Breast epithelium (tissue), 4 donors: ENCODE results near the gene KLF1. TPM values are rescaled to one million over a fixed set of nuclear protein-coding genes. Genes with fewer than 3 reads are reported as not detected.

Source experiments
- DNase-seq, 2 donors: peaks; one replicate each; pipeline ENCODE4 v3.0.0-alpha.2; 2019; ENCODE audit warnings: low spot score in 2 of 2
- H3K27ac ChIP-seq, 2 donors: fragments of 200-600 bp; sonication (generic) in 1 of 2; one replicate each; pipeline ENCODE4 v1.5.1; 2016 to 2019; ENCODE audit warnings: mild to moderate bottlenecking in 1 of 2
- H3K27me3 ChIP-seq, 2 donors: fragments of 200-600 bp; sonication (generic) in 1 of 2; one replicate each; pipeline versions ENCODE4 v1.5.1 to v1.6.0; 2017 to 2019; ENCODE audit warnings: control low read depth in 1 of 2, mild to moderate bottlenecking in 1 of 2
- H3K36me3 ChIP-seq: fragments of 200-600 bp; one replicate; pipeline ENCODE4 v1.5.1; 2019
- H3K4me1 ChIP-seq, 2 donors: fragments of 200-600 bp; sonication (generic); one replicate each; pipeline ENCODE4 v1.5.1; 2016 to 2019; ENCODE audit warnings: control low read depth in 1 of 2
- H3K4me3 ChIP-seq, 3 donors: fragments of 200-600 bp; sonication (generic); 1 replicate in 2 of 3; 2 replicates in 1 of 3; pipeline ENCODE4 v1.5.1; 2016 to 2019; ENCODE audit warnings: mild to moderate bottlenecking in 3 of 3, moderate library complexity in 2 of 3
- H3K9me3 ChIP-seq, 2 donors: fragments of 200-600 bp; sonication (generic) in 1 of 2; one replicate each; pipeline ENCODE4 v1.5.1; 2016 to 2019; ENCODE audit warnings: control low read depth in 1 of 2
- CTCF ChIP-seq, 3 donors: fragments of 450-650 bp; IDR thresholded peaks; one replicate each; pipeline ENCODE4 v1.5.1; 2016 to 2017; ENCODE audit warnings: antibody characterized with exemption in 3 of 3, mild to moderate bottlenecking in 3 of 3, moderate library complexity in 3 of 3
- POLR2A ChIP-seq: fragments of 450-650 bp; IDR thresholded peaks from one replicate; pipeline ENCODE4 v1.6.1; 2016; ENCODE audit warnings: antibody characterized with exemption, mild to moderate bottlenecking, moderate library complexity
- POLR2AphosphoS5 ChIP-seq, 3 donors: sonication (generic); formaldehyde crosslinking; IDR thresholded peaks; one replicate each; pipeline ENCODE4 v1.6.1; 2017; ENCODE audit warnings: antibody characterized with exemption in 3 of 3
- intact Hi-C: fragments of 100-400 bp; cut with DNase I; formaldehyde crosslinking; loops from one replicate; pipeline ENCODE4 v1.15.1; 2023; ENCODE audit warnings: low total_unique reads
- total RNA-seq, 3 donors: library from RNA; depleted of rRNA; stranded (reverse); fragments of >200 nt; gene quantifications; one replicate each; pipeline ENCODE4 v1.1.0, GENCODE V29; 2016

KLF1 gene
- total RNA-seq, 3 donors from 2014 or later = not detected

DNA sequence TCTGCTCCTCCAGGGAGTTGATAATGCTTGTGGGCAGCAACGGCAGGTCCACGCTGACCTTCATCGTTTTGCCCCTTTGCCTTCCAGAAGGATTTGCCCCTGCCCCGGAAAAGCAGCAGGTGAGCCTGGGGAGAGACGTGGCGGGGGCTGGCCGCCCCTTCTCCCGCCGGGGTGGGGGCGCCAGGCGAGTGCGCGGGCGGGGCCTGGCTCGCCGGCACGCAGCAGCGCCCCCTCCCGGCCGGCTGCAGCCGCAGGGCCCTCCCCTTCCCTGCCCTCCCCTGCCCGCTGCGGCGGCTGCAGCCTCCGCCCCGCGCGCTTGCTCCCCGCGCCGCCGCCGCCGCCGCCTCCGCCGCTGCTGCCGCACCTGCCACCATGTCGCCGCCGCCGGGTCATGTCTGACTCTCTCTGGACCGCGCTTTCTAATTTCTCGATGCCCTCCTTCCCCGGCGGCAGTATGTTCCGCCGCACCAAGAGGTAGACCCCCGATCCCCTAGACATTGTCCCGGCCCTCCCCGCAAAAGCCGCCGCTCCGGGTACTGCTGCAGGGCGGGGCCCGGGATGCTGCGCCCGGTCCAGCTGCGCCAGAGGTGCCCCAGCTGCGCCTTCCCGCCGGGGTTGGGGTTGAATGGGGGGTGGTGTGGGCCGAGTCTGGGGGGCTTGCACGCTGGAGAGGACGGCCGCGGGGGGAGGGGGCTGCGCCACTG lies 48.7 kb downstream of the KLF1 start, which contains the start of gene MAST1:
TSS of gene MAST1 (plus strand) at position 334 of the 704 bp plus-strand sequence. CDS start at position 392, 58 bp downstream.
- H3K27ac ChIP-seq = no peak within 1 kb of the TSS
- peak within 1 kb of the TSS in 2 of 3 donors; percentile 35 to 57 for H3K4me3 ChIP-seq
- H3K4me1 ChIP-seq = peaks cover 9 to 10% of the 10 kb centered on the region in 2 donors
- no peaks in the 10 kb centered on the region for H3K9me3 ChIP-seq
- no peaks in the 10 kb centered on the region for H3K36me3 ChIP-seq
- DNase-seq = no peak
- peaks cover 21 to 95% of the 10 kb centered on the region in 2 donors for H3K27me3 ChIP-seq
- peak in 1 of 3 donors; percentile 32 for TF ChIP-seq CTCF (IDR thresholded peaks at IDR 0.05)
- TF ChIP-seq POLR2A = no peak
- intact Hi-C loops = no loop called here

DNA sequence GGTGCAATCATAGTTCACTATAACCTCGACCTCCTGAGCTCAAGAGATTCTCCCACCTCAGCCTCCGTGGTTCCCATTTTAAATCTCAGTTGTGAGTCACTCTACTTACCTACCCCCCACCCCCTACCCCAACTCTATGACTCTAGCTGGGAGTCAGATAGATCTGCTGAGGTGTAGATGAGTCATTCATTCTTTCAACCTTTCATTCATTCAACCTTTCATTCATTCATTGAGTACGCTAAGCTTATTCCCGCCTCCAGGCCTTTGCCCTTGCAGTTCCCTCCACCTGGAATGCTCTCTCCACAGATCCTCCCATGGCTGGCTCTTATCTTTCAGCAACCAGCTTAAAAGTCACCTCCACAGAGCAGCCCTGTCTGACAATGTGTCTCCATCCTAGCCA lies 49.8 kb downstream of the KLF1 start:
- no peak for DNase-seq
- H3K36me3 ChIP-seq = no peaks in the 10 kb centered on the region
- intact Hi-C loops = no loop called here
- H3K4me1 ChIP-seq = peaks cover 10% of the 10 kb centered on the region in 2 donors
- no peak overlapping the region for H3K27ac ChIP-seq
- no peak overlapping the region for H3K4me3 ChIP-seq
- H3K27me3 ChIP-seq = peaks cover 21 to 95% of the 10 kb centered on the region in 2 donors
- H3K9me3 ChIP-seq = no peaks in the 10 kb centered on the region
- no peak for TF ChIP-seq CTCF (IDR thresholded peaks at IDR 0.05)
- TF ChIP-seq POLR2A = no peak
- TF ChIP-seq POLR2AphosphoS5 (IDR thresholded peaks at IDR 0.05) = no peak

GRCh38 chr19:12836529-12836863 lies 50.5 kb downstream of the KLF1 start:
- no peak overlapping the region for H3K27ac ChIP-seq
- no peak for TF ChIP-seq POLR2AphosphoS5 (IDR thresholded peaks at IDR 0.05)
- H3K9me3 ChIP-seq = no peaks in the 10 kb centered on the region
- H3K27me3 ChIP-seq = peaks cover 21 to 96% of the 10 kb centered on the region in 2 donors
- peaks cover 10% of the 10 kb centered on the region in 2 donors for H3K4me1 ChIP-seq
- H3K36me3 ChIP-seq = no peaks in the 10 kb centered on the region
- no peak overlapping the region for H3K4me3 ChIP-seq
- no peak for DNase-seq
- intact Hi-C loops = no loop called here

GRCh38 chr19:12834976-12835757 lies 51.8 kb downstream of the KLF1 start:
- H3K4me1 ChIP-seq = peaks cover 10% of the 10 kb centered on the region in 2 donors
- H3K36me3 ChIP-seq = no peaks in the 10 kb centered on the region
- H3K27ac ChIP-seq = no peak overlapping the region
- intact Hi-C loops = no loop called here
- DNase-seq = no peak
- no peaks in the 10 kb centered on the region for H3K9me3 ChIP-seq
- H3K27me3 ChIP-seq = peaks cover 18 to 95% of the 10 kb centered on the region in 2 donors
- no peak for TF ChIP-seq CTCF (IDR thresholded peaks at IDR 0.05)
- no peak for TF ChIP-seq POLR2AphosphoS5 (IDR thresholded peaks at IDR 0.05)
- no peak for TF ChIP-seq POLR2A
- H3K4me3 ChIP-seq = peak overlapping the region in 1 of 3 donors; percentile 11

- no peak for DNase-seq
- Histone ChIP-seq H3K4me1 (peaks cover 10% of the 10 kb centered on the region in 2 donors), H3K9me3 (no peaks in the 10 kb centered on the region), H3K27ac (no peak within 1 kb of the TSS), H3K4me3 (peak within 1 kb of the TSS; percentile 19 to 65 (median 43)), H3K36me3 (no peaks in the 10 kb centered on the region), H3K27me3 (peaks cover 18 to 95% of the 10 kb centered on the region in 2 donors)
- intact Hi-C loops = no loop called here
- no peak for TF ChIP-seq CTCF (IDR thresholded peaks at IDR 0.05)
- no peak for TF ChIP-seq POLR2A
- TF ChIP-seq POLR2AphosphoS5 (IDR thresholded peaks at IDR 0.05) = no peak
Measured at GRCh38 chr19:12834566-12834943, 52.4 kb downstream of the KLF1 start, which contains the start of gene RTBDN. TSS of gene RTBDN (minus strand) at chr19:12834579. CDS start at chr19:12829979, 4,600 bp downstream.

Other genes with a start within 250 kb of the KLF1 start
- 100 to 1,000 TPM in 1 of 3 donors, 10 to 100 TPM in 2; 45.6 to 118 (median 49.0) TPM for gene MAN2B1, start 220.5 kb downstream of the KLF1 start, total RNA-seq
- gene WDR83, start 220.4 kb downstream of the KLF1 start, total RNA-seq = 10 to 100 TPM in 2 of 3 donors, 1 to 10 TPM in 1; 8.2 to 13.8 (median 10.2) TPM
- 100 to 1,000 TPM in 1 of 3 donors, 10 to 100 TPM in 2; 86.6 to 117 (median 91.4) TPM for gene DHPS, start 205.3 kb downstream of the KLF1 start, total RNA-seq
- gene GNG14, start 199.2 kb downstream of the KLF1 start, total RNA-seq = not detected
- 10 to 100 TPM in 1 of 3 donors, 1 to 10 TPM in 2; 4.8 to 13.8 (median 8.5) TPM for gene FBXW9, start 190.6 kb downstream of the KLF1 start, total RNA-seq
- 10 to 100 TPM; 46.0 to 73.0 (median 70.8) TPM for gene TNPO2, start 163.3 kb downstream of the KLF1 start, total RNA-seq
- gene TRIR, start 152.5 kb downstream of the KLF1 start, total RNA-seq = 100 to 1,000 TPM; 319 to 409 (median 370) TPM
- gene GET3, start 149.7 kb downstream of the KLF1 start, total RNA-seq = 10 to 100 TPM; 50.8 to 64.6 (median 62.6) TPM
- not detected for gene BEST2, start 135.4 kb downstream of the KLF1 start, total RNA-seq
- gene HOOK2, start 111.6 kb downstream of the KLF1 start, total RNA-seq = 100 to 1,000 TPM in 1 of 3 donors, 10 to 100 TPM in 2; 45.8 to 101 (median 98.6) TPM
- gene JUNB, start 95.7 kb downstream of the KLF1 start, total RNA-seq = 100 to 1,000 TPM; 108 to 581 (median 320) TPM
- gene PRDX2, start 85.4 kb downstream of the KLF1 start, total RNA-seq = 100 to 1,000 TPM; 150 to 199 (median 199) TPM
- gene THSD8, start 85.1 kb downstream of the KLF1 start, total RNA-seq = not detected
- 1 to 10 TPM; 5.2 to 8.8 (median 8.5) TPM for gene RNASEH2A, start 80.6 kb downstream of the KLF1 start, total RNA-seq
- gene RTBDN, start 52.6 kb downstream of the KLF1 start, total RNA-seq = not detected
- under 1 TPM in 1 of 3 donors, not detected in 2; 0.88 TPM for gene MAST1, start 48.7 kb downstream of the KLF1 start, total RNA-seq
- 10 to 100 TPM; 29.8 to 61.0 (median 46.2) TPM for gene DNASE2, start 5.8 kb downstream of the KLF1 start, total RNA-seq
- gene GCDH, start 4.0 kb upstream of the KLF1 start, total RNA-seq = 10 to 100 TPM; 39.2 to 72.8 (median 50.1) TPM
- gene SYCE2, start 32.1 kb upstream of the KLF1 start, total RNA-seq = under 1 TPM in 1 of 3 donors, not detected in 2; 0.44 TPM
- 10 to 100 TPM; 26.1 to 53.7 (median 40.7) TPM for gene FARSA, start 46.5 kb upstream of the KLF1 start, total RNA-seq
- 100 to 1,000 TPM; 301 to 410 (median 305) TPM for gene CALR, start 51.4 kb upstream of the KLF1 start, total RNA-seq
- 10 to 100 TPM; 65.9 to 84.3 (median 66.5) TPM for gene RAD23A, start 58.7 kb upstream of the KLF1 start, total RNA-seq
- gene GADD45GIP1, start 70.0 kb upstream of the KLF1 start, total RNA-seq = 10 to 100 TPM; 30.3 to 44.2 (median 31.5) TPM
- not detected for gene DAND5, start 82.4 kb upstream of the KLF1 start, total RNA-seq
- 10 to 100 TPM; 43.6 to 53.9 (median 52.8) TPM for gene NFIX, start 108.3 kb upstream of the KLF1 start, total RNA-seq
- 10 to 100 TPM in 1 of 3 donors, 1 to 10 TPM in 2; 7.0 to 21.0 (median 9.2) TPM for gene LYL1, start 215.7 kb upstream of the KLF1 start, total RNA-seq
- gene TRMT1, start 229.5 kb upstream of the KLF1 start, total RNA-seq = 10 to 100 TPM; 29.7 to 37.4 (median 31.7) TPM
- 10 to 100 TPM in 2 of 3 donors, 1 to 10 TPM in 1; 8.5 to 20.5 (median 19.7) TPM for gene NACC1, start 231.1 kb upstream of the KLF1 start, total RNA-seq